Cardiac muscle cell (in vitro differentiated cells and primary cell): ENCODE results near the gene BCL2L1. TPM values are rescaled to one million over a fixed set of nuclear protein-coding genes. Genes with fewer than 3 reads are reported as not detected.
"Not testable (repeated sequence)": the region's sequence is repeated elsewhere in the genome, so short reads cannot be mapped to it uniquely, and the experiment has no call there.

ENCODE experiments used
- DNase-seq, 2 donors: peaks; one replicate each; pipeline versions ENCODE4 v3.0.0 to v3.0.0-alpha.2; 2010 to 2017; ENCODE audit warnings: low read depth in 1 of 2, low spot score in 1 of 2
- H3K27ac ChIP-seq: fragments of 200-600 bp; sonication (generic); 2 replicates; pipeline ENCODE4 v1.5.1; 2016
- H3K27me3 ChIP-seq: fragments of 200-600 bp; sonication (generic); 2 replicates; pipeline ENCODE4 v1.6.0; 2016; ENCODE audit warnings: control low read depth
- H3K36me3 ChIP-seq: fragments of 200-600 bp; sonication (generic); 2 replicates; pipeline ENCODE4 v1.5.1; 2016; ENCODE audit warnings: control low read depth
- H3K4me1 ChIP-seq: fragments of 200-600 bp; sonication (generic); 2 replicates; pipeline ENCODE4 v1.8.1; 2017; ENCODE audit warnings: low read depth, mild to moderate bottlenecking, mixed run types
- H3K4me3 ChIP-seq: fragments of 200-600 bp; sonication (generic); 2 replicates; pipeline ENCODE4 v1.5.1; 2016; ENCODE audit warnings: mild to moderate bottlenecking
- H3K9me3 ChIP-seq: fragments of 200-600 bp; sonication (generic); 2 replicates; pipeline ENCODE4 v1.5.1; 2017; ENCODE audit warnings: low read depth, mild to moderate bottlenecking, control low read depth
- polyA plus RNA-seq: library from polyadenylated mRNA; unstranded; fragments of >200 nt; fragmentation: Nextera tagmentation; extraction: Ambion mirVana; gene quantifications from 2 replicates; pipeline ENCODE4 v1.2.1, GENCODE V29; 2016
- total RNA-seq: library from RNA; depleted of rRNA; stranded (reverse); fragments of >200 nt; gene quantifications from 2 replicates; pipeline ENCODE4 v1.2.3, GENCODE V29; 2016
- TF ChIP-seq, protein P1 (sequence below): IDR thresholded peaks from 2 replicates; pipeline ENCODE4 v1.5.1; 2012; ENCODE audit warnings: low read depth, mild to moderate bottlenecking, low read length

The BCL2L1 gene
- total and polyA plus RNA-seq, 2 experiments from 2014 or later, result 40.5 to 74.6 TPM

GRCh38 chr20:31669876-31670275 lies 52.8 kb downstream of the BCL2L1 start:
- Histone ChIP-seq H3K9me3 (no peaks in the 10 kb centered on the region), H3K4me1 (peaks cover 10% of the 10 kb centered on the region), H3K27me3 (no peaks in the 10 kb centered on the region), H3K36me3 (no peaks in the 10 kb centered on the region), H3K4me3 (no peak overlapping the region), H3K27ac (peak overlapping the region; percentile 70)
- peak in 1 of 2 donors; percentile 47 for DNase-seq
- TF ChIP-seq, protein P1, sequence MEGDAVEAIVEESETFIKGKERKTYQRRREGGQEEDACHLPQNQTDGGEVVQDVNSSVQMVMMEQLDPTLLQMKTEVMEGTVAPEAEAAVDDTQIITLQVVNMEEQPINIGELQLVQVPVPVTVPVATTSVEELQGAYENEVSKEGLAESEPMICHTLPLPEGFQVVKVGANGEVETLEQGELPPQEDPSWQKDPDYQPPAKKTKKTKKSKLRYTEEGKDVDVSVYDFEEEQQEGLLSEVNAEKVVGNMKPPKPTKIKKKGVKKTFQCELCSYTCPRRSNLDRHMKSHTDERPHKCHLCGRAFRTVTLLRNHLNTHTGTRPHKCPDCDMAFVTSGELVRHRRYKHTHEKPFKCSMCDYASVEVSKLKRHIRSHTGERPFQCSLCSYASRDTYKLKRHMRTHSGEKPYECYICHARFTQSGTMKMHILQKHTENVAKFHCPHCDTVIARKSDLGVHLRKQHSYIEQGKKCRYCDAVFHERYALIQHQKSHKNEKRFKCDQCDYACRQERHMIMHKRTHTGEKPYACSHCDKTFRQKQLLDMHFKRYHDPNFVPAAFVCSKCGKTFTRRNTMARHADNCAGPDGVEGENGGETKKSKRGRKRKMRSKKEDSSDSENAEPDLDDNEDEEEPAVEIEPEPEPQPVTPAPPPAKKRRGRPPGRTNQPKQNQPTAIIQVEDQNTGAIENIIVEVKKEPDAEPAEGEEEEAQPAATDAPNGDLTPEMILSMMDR, result no peak

GRCh38 chr20:31668944-31669343 lies 53.7 kb downstream of the BCL2L1 start:
- not testable (repeated sequence) for H3K4me1 ChIP-seq, H3K36me3 ChIP-seq, H3K4me3 ChIP-seq, H3K9me3 ChIP-seq, H3K27me3 ChIP-seq, DNase-seq, H3K27ac ChIP-seq

GRCh38 chr20:31667315-31668285 lies 55.1 kb downstream of the BCL2L1 start:
- H3K27ac ChIP-seq, result no peak overlapping the region
- DNase-seq, result no peak
- H3K9me3 ChIP-seq, result no peaks in the 10 kb centered on the region
- no peaks in the 10 kb centered on the region for H3K36me3 ChIP-seq
- TF ChIP-seq, protein P1, result no peak
- no peaks in the 10 kb centered on the region for H3K27me3 ChIP-seq
- no peak overlapping the region for H3K4me3 ChIP-seq
- H3K4me1 ChIP-seq, result peaks cover 14% of the 10 kb centered on the region

GRCh38 chr20:31666258-31667042 lies 56.2 kb downstream of the BCL2L1 start:
- H3K4me1 ChIP-seq, result peaks cover 14% of the 10 kb centered on the region
- no peak overlapping the region for H3K27ac ChIP-seq
- TF ChIP-seq, protein P1, result no peak
- H3K36me3 ChIP-seq, result no peaks in the 10 kb centered on the region
- no peak for DNase-seq
- H3K9me3 ChIP-seq, result no peaks in the 10 kb centered on the region
- no peaks in the 10 kb centered on the region for H3K27me3 ChIP-seq
- H3K4me3 ChIP-seq, result no peak overlapping the region

DNA sequence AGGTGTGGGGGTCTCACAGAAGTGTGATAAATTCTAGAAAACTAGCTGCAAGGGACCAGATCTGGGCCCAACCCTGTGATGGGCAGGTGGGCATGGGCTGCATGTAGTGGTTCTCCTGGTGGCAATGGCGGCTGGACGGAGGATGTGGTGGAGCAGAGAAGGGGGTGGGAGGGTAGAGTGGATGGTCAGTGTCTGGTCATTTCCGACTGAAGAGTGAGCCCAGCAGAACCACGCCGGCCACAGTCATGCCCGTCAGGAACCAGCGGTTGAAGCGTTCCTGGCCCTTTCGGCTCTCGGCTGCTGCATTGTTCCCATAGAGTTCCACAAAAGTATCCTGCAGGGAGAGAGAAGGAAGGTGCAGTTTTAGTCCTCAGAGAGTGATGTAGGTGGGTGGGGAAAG lies 56.9 kb downstream of the BCL2L1 start:
- Histone ChIP-seq H3K27me3 (no peaks in the 10 kb centered on the region), H3K27ac (no peak overlapping the region), H3K4me3 (no peak overlapping the region), H3K36me3 (no peaks in the 10 kb centered on the region), H3K4me1 (peaks cover 11% of the 10 kb centered on the region), H3K9me3 (no peaks in the 10 kb centered on the region)
- TF ChIP-seq, protein P1, result no peak
- DNase-seq, result no peak
